H1 (cell line): ENCODE results near the gene NCOA5. TPM values are rescaled to one million over a fixed set of nuclear protein-coding genes. Genes with fewer than 3 reads are reported as not detected.

Experiments
- CTCF ChIA-PET: fragments of 300-600 bp; sonication (Branson Sonifier 250); formaldehyde crosslinking; loops from one replicate; lab custom pipeline; 2021; ENCODE audit not compliant: partially characterized antibody; lab: Charles Lee
- POLR2A ChIA-PET: fragments of 300-600 bp; sonication (Branson Sonifier 250); formaldehyde crosslinking; loops from one replicate; lab custom pipeline; 2021; ENCODE audit warnings: inconsistent platforms; ENCODE audit not compliant: partially characterized antibody; lab: Charles Lee
- DNase-seq, 2 experiments: peaks; one replicate each; pipeline versions ENCODE4 v3.0.0 to v3.0.0-alpha.2; 2010 to 2022; ENCODE audit warnings: low spot score in 2 of 2, low read depth in 1 of 2, mixed read lengths in 1 of 2
- FAIRE-seq: peaks from 2 replicates; lab custom pipeline; 2011; peaks lifted over from hg19 to GRCh38; lab: Jason Lieb, UNC
- H2AFZ ChIP-seq: 2 replicates; pipeline ENCODE4 v1.8.1; 2012; ENCODE audit warnings: low read length, inconsistent platforms
- H2AK5ac ChIP-seq: 2 replicates; pipeline ENCODE4 v1.6.1; 2013; ENCODE audit warnings: low read depth, low read length
- H2BK120ac ChIP-seq: replicated peaks from 2 replicates; pipeline ENCODE3; 2013; ENCODE audit warnings: low read depth, low read length, inconsistent platforms
- H2BK12ac ChIP-seq: 2 replicates; pipeline ENCODE4 v1.6.1; 2013; ENCODE audit warnings: low read depth, low read length
- H2BK15ac ChIP-seq: 2 replicates; pipeline ENCODE4 v1.6.1; 2013; ENCODE audit warnings: low read length
- H2BK20ac ChIP-seq: 2 replicates; pipeline ENCODE4 v1.6.1; 2013; ENCODE audit warnings: low read length
- H2BK5ac ChIP-seq: 2 replicates; pipeline ENCODE4 v1.6.1; 2013; ENCODE audit warnings: low read depth, low read length
- H3K14ac ChIP-seq: 2 replicates; pipeline ENCODE4 v1.6.1; 2013; ENCODE audit warnings: inconsistent platforms; ENCODE audit not compliant: insufficient read length
- H3K18ac ChIP-seq: 2 replicates; pipeline ENCODE4 v1.6.1; 2013; ENCODE audit warnings: low read length; ENCODE audit errors: extremely low read depth
- H3K23ac ChIP-seq: 2 replicates; pipeline ENCODE4 v1.6.1; 2013; ENCODE audit warnings: inconsistent platforms; ENCODE audit not compliant: insufficient read length
- H3K23me2 ChIP-seq: 2 replicates; pipeline ENCODE4 v1.6.1; 2013; ENCODE audit warnings: low read depth, low read length
- H3K27ac ChIP-seq: 2 replicates; pipeline ENCODE4 v1.6.1; 2011; ENCODE audit warnings: low read depth, low read length, inconsistent platforms
- H3K27me3 ChIP-seq, 4 experiments: replicated peaks in 1 of 4; 1 replicate in 1 of 4; 2 replicates in 3 of 4; pipeline versions ENCODE4 v1.6.1 to v1.8.1; 2011 to 2013; ENCODE audit warnings: low read length in 3 of 4, mild to moderate bottlenecking in 3 of 4, inconsistent platforms in 2 of 4, mixed read lengths in 2 of 4, moderate library complexity in 1 of 4; ENCODE audit not compliant: control insufficient read depth in 3 of 4, insufficient read depth in 3 of 4; ENCODE audit errors: extremely low read depth in 1 of 4
- H3K36me3 ChIP-seq, 4 experiments: 2 replicates each; pipeline versions ENCODE4 v1.6.1 to v1.8.1; 2011 to 2013; ENCODE audit warnings: mild to moderate bottlenecking in 4 of 4, low read length in 3 of 4, moderate library complexity in 2 of 4, control low read depth in 1 of 4, inconsistent platforms in 1 of 4; ENCODE audit not compliant: insufficient read depth in 4 of 4, control insufficient read depth in 2 of 4
- H3K4ac ChIP-seq: replicated peaks from 2 replicates; pipeline ENCODE3; 2013; ENCODE audit warnings: low read length, low read depth, mixed read lengths, inconsistent platforms; ENCODE audit not compliant: insufficient read length
- H3K4me1 ChIP-seq, 4 experiments: replicated peaks in 1 of 4; 1 replicate in 1 of 4; 2 replicates in 3 of 4; pipeline versions ENCODE4 v1.6.1 to v1.8.1; 2011 to 2013; ENCODE audit warnings: low read length in 3 of 4, inconsistent platforms in 2 of 4, mixed read lengths in 1 of 4; ENCODE audit not compliant: insufficient read depth in 4 of 4, control insufficient read depth in 3 of 4
- H3K4me2 ChIP-seq, 2 experiments: 2 replicates each; pipeline versions ENCODE4 v1.6.1 to v1.8.1; 2011 to 2013; ENCODE audit warnings: low read depth in 2 of 2, low read length in 2 of 2, control low read depth in 1 of 2, inconsistent platforms in 1 of 2, mild to moderate bottlenecking in 1 of 2; ENCODE audit not compliant: insufficient read depth in 1 of 2
- H3K4me3 ChIP-seq, 4 experiments: fragments of 200-600, 300-600 bp in 1 of 4; sonication (generic), shearing (Covaris generic), sonication (Bioruptor Twin) in 1 of 4; 2 replicates each; pipeline versions ENCODE4 v1.5.1 to v1.8.1; 2011 to 2016; ENCODE audit warnings: low read length in 4 of 4, low read depth in 3 of 4, control low read depth in 2 of 4, inconsistent platforms in 2 of 4, mild to moderate bottlenecking in 2 of 4, mixed read lengths in 1 of 4, moderate library complexity in 1 of 4; ENCODE audit not compliant: insufficient read depth in 2 of 4; ENCODE audit errors: extremely low read depth in 1 of 4
- H3K56ac ChIP-seq: replicated peaks from 2 replicates; pipeline ENCODE3; 2013; ENCODE audit warnings: low read depth, mild to moderate bottlenecking, mixed read lengths, low read length, inconsistent platforms; ENCODE audit not compliant: insufficient read length
- H3K79me1 ChIP-seq: 2 replicates; pipeline ENCODE4 v1.6.1; 2013; ENCODE audit warnings: low read depth, low read length, control low read depth
- H3K79me2 ChIP-seq, 2 experiments: 2 replicates each; pipeline versions ENCODE4 v1.6.1 to v1.8.1; 2012 to 2013; ENCODE audit warnings: low read length in 2 of 2, mild to moderate bottlenecking in 2 of 2, inconsistent platforms in 1 of 2; ENCODE audit not compliant: insufficient read depth in 2 of 2, control insufficient read depth in 1 of 2
- H3K9ac ChIP-seq, 4 experiments: replicated peaks in 1 of 4; 1 replicate in 1 of 4; 2 replicates in 3 of 4; pipeline versions ENCODE4 v1.6.1 to v1.8.1; 2011 to 2013; ENCODE audit warnings: low read depth in 3 of 4, low read length in 3 of 4, control low read depth in 2 of 4, mild to moderate bottlenecking in 2 of 4, moderate library complexity in 2 of 4, inconsistent platforms in 1 of 4; ENCODE audit errors: extremely low read depth in 1 of 4
- H3K9me3 ChIP-seq, 2 experiments: 2 replicates each; pipeline versions ENCODE4 v1.6.1 to v1.8.1; 2012 to 2013; ENCODE audit warnings: mild to moderate bottlenecking in 2 of 2, moderate library complexity in 2 of 2, control low read depth in 1 of 2, inconsistent platforms in 1 of 2, low read depth in 1 of 2, low read length in 1 of 2, mixed read lengths in 1 of 2; ENCODE audit not compliant: insufficient read depth in 2 of 2
- H4K20me1 ChIP-seq, 2 experiments: replicated peaks in 1 of 2; 2 replicates each; pipeline versions ENCODE3 to v1.8.1; 2011 to 2013; ENCODE audit warnings: inconsistent platforms in 2 of 2, low read length in 2 of 2, mild to moderate bottlenecking in 1 of 2; ENCODE audit not compliant: insufficient read depth in 2 of 2, control insufficient read depth in 1 of 2
- H4K5ac ChIP-seq: 2 replicates; pipeline ENCODE4 v1.6.1; 2013; ENCODE audit warnings: low read length, low read depth, mixed read lengths, inconsistent platforms; ENCODE audit not compliant: insufficient read length
- H4K8ac ChIP-seq: 2 replicates; pipeline ENCODE4 v1.8.0; 2013; ENCODE audit warnings: mild to moderate bottlenecking, moderate library complexity, low read length, inconsistent platforms; ENCODE audit not compliant: insufficient read depth; ENCODE audit errors: extremely low read depth
- H4K91ac ChIP-seq: replicated peaks from 2 replicates; pipeline ENCODE3; 2013; ENCODE audit warnings: low read length, mixed read lengths, inconsistent platforms; ENCODE audit not compliant: insufficient read length
- CBX5 ChIP-seq: fragments of 300-800, 300-1000 bp; sonication (generic); IDR thresholded peaks from 2 replicates; pipeline ENCODE4 v1.7.1; 2016; ENCODE audit warnings: antibody characterized with exemption, low read length, low read depth
- CEBPB ChIP-seq: IDR thresholded peaks from 2 replicates; pipeline ENCODE4 v1.6.1; 2012; ENCODE audit warnings: low read depth, low read length
- JUN ChIP-seq: IDR thresholded peaks from 2 replicates; pipeline ENCODE4 v1.6.1; 2011; ENCODE audit warnings: low read depth, mild to moderate bottlenecking, improper control_type of control experiment, low read length
- KDM5A ChIP-seq: fragments of 200-600 bp; IDR thresholded peaks from 2 replicates; pipeline ENCODE4 v1.7.1; 2012; ENCODE audit warnings: mild to moderate bottlenecking, low read length, inconsistent platforms, mixed read lengths
- NRF1 ChIP-seq: IDR thresholded peaks from 2 replicates; pipeline ENCODE4 v1.6.1; 2011; ENCODE audit warnings: mild to moderate bottlenecking, low read depth, low read length, improper control_type of control experiment
- SAP30 ChIP-seq: fragments of 300-600 bp; sonication (generic); IDR thresholded peaks from 2 replicates; pipeline ENCODE4 v1.7.1; 2012; ENCODE audit warnings: low read length, moderate library complexity, mild to moderate bottlenecking, inconsistent platforms; ENCODE audit not compliant: insufficient read depth, insufficient replicate concordance
- SIN3A ChIP-seq, 2 experiments: IDR thresholded peaks in 1 of 2; conservative IDR thresholded peaks in 1 of 2; 2 replicates each; pipeline ENCODE4 v1.6.1; 2011 to 2012; ENCODE audit warnings: low read length in 2 of 2, improper control_type of control experiment in 1 of 2, low read depth in 1 of 2, mild to moderate bottlenecking in 1 of 2
- SIRT6 ChIP-seq: IDR thresholded peaks from one replicate; pipeline ENCODE4 v1.7.1; 2012; ENCODE audit warnings: low read length, inconsistent platforms
- SUZ12 ChIP-seq: fragments of 200-600 bp; sonication (generic); IDR thresholded peaks from 2 replicates; pipeline ENCODE4 v1.6.1; 2012; ENCODE audit warnings: mild to moderate bottlenecking, inconsistent platforms, low read length, moderate library complexity, mixed read lengths
- WGBS, 2 experiments: shearing (Covaris generic) in 1 of 2; methylation state at CpG; one replicate each; pipeline versions ENCODE4 v1.1.6 to v1.1.7; 2013 to 2015; ENCODE audit warnings: low lambda C conversion rate in 2 of 2, mixed read lengths in 2 of 2, inconsistent platforms in 1 of 2, low coverage in 1 of 2, missing lambda C conversion rate in 1 of 2; ENCODE audit not compliant: insufficient replicate concordance in 2 of 2, insufficient coverage in 1 of 2, insufficient read length in 1 of 2; ENCODE audit errors: extremely low coverage in 1 of 2, missing lambda C conversion rate in 1 of 2; 5-methylcytosine and 5-hydroxymethylcytosine counted together
- polyA plus RNA-seq, 7 experiments: library from polyadenylated mRNA; depleted of rRNA in 3 of 7; stranded (reverse) in 5 of 7; unstranded in 2 of 7; fragments of >200 nt in 5 of 7; fragments of 200-250 nt in 2 of 7; gene quantifications; 1 replicate in 5 of 7; 2 replicates in 1 of 7; 4 replicates in 1 of 7; pipeline versions ENCODE4 v1.2.1 to v1.2.3, GENCODE V29; 2011 to 2013; ENCODE audit warnings: missing spikeins in 2 of 7, mixed read lengths in 2 of 7
- total RNA-seq: library from RNA; stranded (reverse); fragmentation: NEBNext Ultra II Directional; extraction: Animal tissue kit (Norgen Biotek cat#: 25700); gene quantifications from 2 replicates; pipeline ENCODE4 v1.2.1, GENCODE V29; 2021

NCOA5 gene
- total and polyA plus RNA-seq, 2 of the 8 experiments (the other 6 are each of a cell fraction or from before 2014, with no cell fraction given): 20.4 to 29.0 TPM

- Histone ChIP-seq H2BK20ac (no peak overlapping the region), H2BK120ac (no peak overlapping the region), H2AFZ (no peak overlapping the region), H2BK12ac (no peak overlapping the region), H4K5ac (no peak overlapping the region), H3K27ac (no peak overlapping the region), H3K4me3 (no peak overlapping the region), H3K56ac (no peak overlapping the region), H2AK5ac (no peak overlapping the region), H3K36me3 (peaks cover 0 to 19% (median 4%) of the 10 kb centered on the region in 4 experiments; a peak in 2 of 8 replicates), H3K4me2 (no peak overlapping the region), H2BK5ac (no peak overlapping the region), H4K20me1 (peaks cover 4 to 12% of the 10 kb centered on the region in 2 experiments), H3K9me3 (no peaks in the 10 kb centered on the region), H3K79me1 (peaks cover 2% of the 10 kb centered on the region; the same call in 1 of the 2 replicates), H3K14ac (no peak overlapping the region), H4K91ac (no peak overlapping the region), H3K9ac (no peak overlapping the region; a peak in 1 of 7 replicates), H3K4ac (no peak overlapping the region), H3K18ac (no peak overlapping the region), H3K23me2 (no peaks in the 10 kb centered on the region), H3K4me1 (peaks cover 0 to 12% (median 4%) of the 10 kb centered on the region in 4 experiments; a peak in 5 of 7 replicates), H3K27me3 (no peaks in the 10 kb centered on the region), H2BK15ac (no peak overlapping the region), H3K23ac (no peak overlapping the region), H4K8ac (no peak overlapping the region), H3K79me2 (peaks cover under 1 to 61% of the 10 kb centered on the region in 2 experiments; a peak in 2 of 4 replicates)
- ChIA-PET CTCF (interaction anchor here (0.8 to 3.8 kb wide), 5 partner anchors 10 to 84 kb away, joined by 3 to 11 read pairs (median 3); no protein-coding TSS in a partner anchor), POLR2A (interaction anchor here (1.7 to 3.4 kb wide), 3 partner anchors 9 to 14 kb away, joined by 4 to 32 read pairs (median 9); no protein-coding TSS in a partner anchor)
- FAIRE-seq: no peak
- 83% methylated on average over 7 of the region's 7 CpGs; no CpG with 5 or more reads in 1 of the 2 experiments for WGBS, 2 experiments
- no peak for DNase-seq
- no peak for TF ChIP-seq SIRT6
- no peak for TF ChIP-seq CBX5
- TF ChIP-seq SIN3A (conservative IDR thresholded peaks at IDR 0.05 in 1 of 2, IDR thresholded peaks at IDR 0.05 in 1 of 2; ENCODE audit: low read depth in 1 of 2, low read length in 2 of 2): no peak
- no peak for TF ChIP-seq KDM5A
- no peak for TF ChIP-seq JUN
- TF ChIP-seq CEBPB: no peak
- TF ChIP-seq NRF1: no peak
- TF ChIP-seq SUZ12: no peak
- no peak for TF ChIP-seq SAP30
Observed at GRCh38 chr20:46078954-46079353, 10.8 kb downstream of the NCOA5 start.
